Thyroid gland (tissue), 4 donors: ENCODE measurements around the gene WASL. TPM values are rescaled to one million over a fixed set of nuclear protein-coding genes. Genes with fewer than 3 reads are reported as not detected.

Source experiments
- DNase-seq, 2 donors: peaks; one replicate each; pipeline ENCODE4 v3.0.0-alpha.2; 2019
- H3K27ac ChIP-seq, 3 donors: fragments of 200-600 bp; sonication (generic); 1 replicate in 2 of 3; 2 replicates in 1 of 3; pipeline ENCODE4 v1.5.1; 2016 to 2019; ENCODE audit warnings: mild to moderate bottlenecking in 1 of 3, moderate library complexity in 1 of 3
- H3K27me3 ChIP-seq: fragments of 200-600 bp; sonication (generic); one replicate; pipeline ENCODE4 v1.5.1; 2019
- H3K36me3 ChIP-seq, 2 donors: fragments of 200-600 bp; sonication (generic); one replicate each; pipeline ENCODE4 v1.5.1; 2016 to 2019
- H3K4me1 ChIP-seq, 2 donors: fragments of 200-600 bp; sonication (generic); one replicate each; pipeline ENCODE4 v1.5.1; 2017 to 2019
- H3K4me3 ChIP-seq, 3 donors: fragments of 200-600 bp; sonication (generic); replicated peaks in 1 of 3; 1 replicate in 2 of 3; 2 replicates in 1 of 3; pipeline ENCODE4 v1.5.1; 2016; ENCODE audit warnings: mild to moderate bottlenecking in 1 of 3
- H3K9me3 ChIP-seq: fragments of 200-600 bp; sonication (generic); one replicate; pipeline ENCODE4 v1.5.1; 2017
- CTCF ChIP-seq, 6 experiments: fragments of 200-600 bp in 3 of 6; fragments of 450-650 bp in 3 of 6; sonication (generic) in 3 of 6; IDR thresholded peaks; one replicate each; pipeline ENCODE4 v1.5.1; 2016 to 2019; ENCODE audit warnings: antibody characterized with exemption in 6 of 6, mild to moderate bottlenecking in 2 of 6, inconsistent platforms in 1 of 6, moderate library complexity in 1 of 6
- POLR2A ChIP-seq, 2 donors: fragments of 450-650 bp; IDR thresholded peaks; one replicate each; pipeline ENCODE4 v1.6.1; 2017; ENCODE audit warnings: antibody characterized with exemption in 2 of 2, mild to moderate bottlenecking in 2 of 2, moderate library complexity in 1 of 2
- WGBS, 2 donors: methylation state at CpG; one replicate each; pipeline ENCODE4 v1.1.5; 2017; 5-methylcytosine and 5-hydroxymethylcytosine counted together
- intact Hi-C: fragments of 100-400 bp; cut with DNase I; formaldehyde crosslinking; loops from one replicate; pipeline ENCODE4 v1.15.1; 2023
- total RNA-seq, 4 donors: library from RNA; depleted of rRNA; stranded (reverse); fragments of >200 nt; gene quantifications; one replicate each; pipeline ENCODE4 v1.2.3, GENCODE V29; 2016

The WASL gene
- total RNA-seq, 4 donors from 2014 or later, result 48.1 to 61.6 (median 55.4) TPM

GRCh38 chr7:123674399-123675180 is 74.2 kb downstream of the WASL start:
- TF ChIP-seq CTCF (IDR thresholded peaks at IDR 0.05) (no peak), POLR2A (IDR thresholded peaks at IDR 0.05) (no peak)
- no peak overlapping the region for H3K4me3 ChIP-seq
- H3K4me1 ChIP-seq, result peaks cover 15 to 16% of the 10 kb centered on the region in 2 donors
- intact Hi-C loops, result no loop called here
- DNase-seq, result no peak
- no peaks in the 10 kb centered on the region for H3K27me3 ChIP-seq
- WGBS, 2 donors, result 32% methylated on average over 2 of the region's 2 CpGs
- peak overlapping the region; percentile 61 to 69 (median 66) for H3K27ac ChIP-seq
- no peaks in the 10 kb centered on the region for H3K9me3 ChIP-seq
- H3K36me3 ChIP-seq, result no peaks in the 10 kb centered on the region

GRCh38 chr7:123673752-123674398 is 74.9 kb downstream of the WASL start:
- H3K4me1 ChIP-seq, result peaks cover 15 to 16% of the 10 kb centered on the region in 2 donors
- intact Hi-C loops, result no loop called here
- TF ChIP-seq CTCF (IDR thresholded peaks at IDR 0.05) (no peak), POLR2A (IDR thresholded peaks at IDR 0.05) (no peak)
- H3K4me3 ChIP-seq, result no peak overlapping the region
- no peaks in the 10 kb centered on the region for H3K36me3 ChIP-seq
- H3K27me3 ChIP-seq, result no peaks in the 10 kb centered on the region
- DNase-seq, result no peak
- H3K27ac ChIP-seq, result peak overlapping the region; percentile 61 to 69 (median 66)
- no peaks in the 10 kb centered on the region for H3K9me3 ChIP-seq
- WGBS, 2 donors, result 89 to 92% methylated on average over 3 of the region's 3 CpGs

- Histone ChIP-seq H3K27me3 (no peaks in the 10 kb centered on the region), H3K27ac (peak overlapping the region; percentile 61 to 69 (median 66)), H3K4me1 (peaks cover 15 to 16% of the 10 kb centered on the region in 2 donors), H3K4me3 (no peak overlapping the region), H3K36me3 (no peaks in the 10 kb centered on the region), H3K9me3 (no peaks in the 10 kb centered on the region)
- TF ChIP-seq CTCF (IDR thresholded peaks at IDR 0.05) (no peak), POLR2A (IDR thresholded peaks at IDR 0.05) (no peak)
- 95 to 96% methylated on average over 5 of the region's 5 CpGs for WGBS, 2 donors
- no peak for DNase-seq
- intact Hi-C loops, result no loop called here
These were observed 75.6 kb downstream of the WASL start for GRCh38 chr7:123673137-123673732.

GRCh38 chr7:123669485-123669884 is 79.3 kb downstream of the WASL start:
- DNase-seq, result no peak
- intact Hi-C loops, result no loop called here
- no peak overlapping the region for H3K4me3 ChIP-seq
- H3K27me3 ChIP-seq, result no peaks in the 10 kb centered on the region
- WGBS, 2 donors, result 93 to 94% methylated on average over 7 of the region's 7 CpGs
- no peaks in the 10 kb centered on the region for H3K9me3 ChIP-seq
- no peaks in the 10 kb centered on the region for H3K36me3 ChIP-seq
- TF ChIP-seq POLR2A (IDR thresholded peaks at IDR 0.05) (no peak), CTCF (IDR thresholded peaks at IDR 0.05) (no peak)
- no peak overlapping the region for H3K27ac ChIP-seq
- peaks cover 9 to 14% of the 10 kb centered on the region in 2 donors for H3K4me1 ChIP-seq

- Histone ChIP-seq H3K36me3 (no peaks in the 10 kb centered on the region), H3K27me3 (no peaks in the 10 kb centered on the region), H3K4me1 (no peaks in the 10 kb centered on the region), H3K9me3 (no peaks in the 10 kb centered on the region), H3K4me3 (no peak overlapping the region), H3K27ac (no peak overlapping the region)
- no peak for DNase-seq
- intact Hi-C loops, result no loop called here
- TF ChIP-seq CTCF (IDR thresholded peaks at IDR 0.05) (no peak), POLR2A (IDR thresholded peaks at IDR 0.05) (no peak)
- 86 to 95% methylated on average over 1 of the region's 1 CpG for WGBS, 2 donors
These were observed 82.3 kb downstream of the WASL start for GRCh38 chr7:123666492-123666891.
